GM13976 (cell line): ENCODE measurements around the gene GSK3B.

Experiments used
- DNase-seq: peaks from one replicate; pipeline ENCODE4 v3.0.0; 2012; ENCODE audit warnings: low spot score
- in situ Hi-C: fragments of 300-500 bp; cut with MboI; formaldehyde crosslinking; loops from one replicate; pipeline ENCODE4 v1.12.0; 2022; ENCODE audit warnings: low sequenced_read_pairs, mixed read lengths, inconsistent platforms; ENCODE audit not compliant: unreplicated experiment
- TF ChIP-seq, protein P1 (sequence below): IDR thresholded peaks from 2 replicates; pipeline ENCODE4 v1.5.1; 2012; ENCODE audit warnings: borderline replicate concordance, mild to moderate bottlenecking; ENCODE audit not compliant: insufficient read depth; ENCODE audit errors: extremely low read depth, missing control alignments, control extremely low read depth

The GSK3B gene

DNA sequence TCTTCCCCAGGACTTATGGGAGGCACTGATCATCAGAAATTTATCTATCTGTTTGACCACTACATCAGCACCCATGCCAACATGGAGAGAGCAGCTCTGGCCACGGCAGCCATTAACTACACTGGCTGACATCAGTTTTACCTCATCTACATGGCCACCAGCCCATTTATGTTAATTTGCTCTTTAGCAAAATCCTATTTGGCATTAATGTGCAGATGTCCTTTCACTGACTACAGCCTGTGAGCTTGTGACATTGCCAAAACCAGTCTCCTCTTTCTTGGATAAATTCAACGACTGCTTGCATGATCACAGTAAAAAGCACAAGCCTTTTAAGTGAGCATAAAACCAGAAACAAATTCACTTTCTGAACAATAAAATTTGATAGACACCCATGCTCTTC is 264.8 kb downstream of the GSK3B start:
- TF ChIP-seq, protein P1, sequence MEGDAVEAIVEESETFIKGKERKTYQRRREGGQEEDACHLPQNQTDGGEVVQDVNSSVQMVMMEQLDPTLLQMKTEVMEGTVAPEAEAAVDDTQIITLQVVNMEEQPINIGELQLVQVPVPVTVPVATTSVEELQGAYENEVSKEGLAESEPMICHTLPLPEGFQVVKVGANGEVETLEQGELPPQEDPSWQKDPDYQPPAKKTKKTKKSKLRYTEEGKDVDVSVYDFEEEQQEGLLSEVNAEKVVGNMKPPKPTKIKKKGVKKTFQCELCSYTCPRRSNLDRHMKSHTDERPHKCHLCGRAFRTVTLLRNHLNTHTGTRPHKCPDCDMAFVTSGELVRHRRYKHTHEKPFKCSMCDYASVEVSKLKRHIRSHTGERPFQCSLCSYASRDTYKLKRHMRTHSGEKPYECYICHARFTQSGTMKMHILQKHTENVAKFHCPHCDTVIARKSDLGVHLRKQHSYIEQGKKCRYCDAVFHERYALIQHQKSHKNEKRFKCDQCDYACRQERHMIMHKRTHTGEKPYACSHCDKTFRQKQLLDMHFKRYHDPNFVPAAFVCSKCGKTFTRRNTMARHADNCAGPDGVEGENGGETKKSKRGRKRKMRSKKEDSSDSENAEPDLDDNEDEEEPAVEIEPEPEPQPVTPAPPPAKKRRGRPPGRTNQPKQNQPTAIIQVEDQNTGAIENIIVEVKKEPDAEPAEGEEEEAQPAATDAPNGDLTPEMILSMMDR: no peak
- no peak for DNase-seq
- in situ Hi-C loops: no loop called here

DNA sequence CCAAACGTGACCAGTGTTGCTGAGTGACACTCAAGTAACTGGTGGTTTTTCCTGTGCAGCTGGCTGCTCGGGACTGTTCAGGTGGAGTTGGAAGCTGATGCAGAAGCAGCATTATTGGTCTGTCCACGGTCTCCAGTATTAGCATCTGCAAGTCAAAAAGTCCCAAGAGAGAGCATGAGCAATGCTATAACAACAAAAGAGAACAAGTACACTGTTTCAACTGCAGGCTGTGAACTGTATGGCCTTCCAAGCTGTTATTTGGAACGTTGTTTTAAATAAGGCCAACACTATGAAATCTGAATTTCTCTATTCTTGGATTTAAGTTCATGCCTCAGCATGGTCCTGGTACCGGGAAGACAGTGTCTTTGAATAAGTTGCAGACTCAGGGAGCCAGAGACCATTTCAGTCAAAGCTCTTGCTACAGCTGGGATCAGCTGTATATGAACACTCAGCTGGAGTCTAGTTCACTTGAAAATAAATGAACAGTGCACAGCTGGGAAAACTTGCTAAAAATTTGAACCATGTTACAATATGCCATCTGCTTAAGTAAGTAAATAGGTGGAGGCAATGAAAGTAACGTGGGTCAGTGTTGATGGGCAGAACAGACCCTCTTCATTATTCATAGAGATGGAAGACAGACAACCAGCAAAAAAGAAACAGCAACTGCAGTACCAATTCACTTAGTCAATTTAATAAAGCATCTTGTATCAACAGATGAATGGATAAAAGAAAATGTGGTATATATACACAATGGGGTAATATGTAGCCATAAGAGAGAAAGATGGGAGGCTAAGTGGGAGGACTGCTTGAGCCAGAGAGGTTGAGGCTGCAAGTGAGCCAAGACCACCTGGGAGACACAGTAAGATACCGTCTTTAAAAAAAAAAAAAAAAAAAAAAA is 267.3 kb downstream of the GSK3B start:
- in situ Hi-C loops: no loop called here
- no peak for DNase-seq
- TF ChIP-seq, protein P1: no peak

DNA sequence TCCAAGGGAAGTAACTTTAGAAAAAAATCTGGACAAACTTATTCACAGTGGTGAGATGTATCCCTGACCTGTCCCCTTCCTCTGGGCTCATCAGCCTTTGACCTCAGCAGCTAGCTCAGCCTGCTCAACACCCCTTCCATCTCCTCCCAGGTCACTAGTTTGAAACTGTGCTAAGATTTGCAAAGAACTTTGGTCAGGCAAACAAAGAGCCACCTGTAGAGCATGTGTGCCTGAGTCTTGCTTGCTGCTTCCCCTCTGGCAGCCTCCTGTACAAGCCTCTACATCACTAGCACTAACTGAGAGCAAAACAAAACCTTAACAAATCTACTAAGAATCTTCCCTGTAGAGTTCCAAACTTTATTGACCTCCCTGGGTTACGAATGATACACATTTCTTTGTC is 268.4 kb downstream of the GSK3B start:
- TF ChIP-seq, protein P1: no peak
- in situ Hi-C loops: no loop called here
- DNase-seq: no peak

DNA sequence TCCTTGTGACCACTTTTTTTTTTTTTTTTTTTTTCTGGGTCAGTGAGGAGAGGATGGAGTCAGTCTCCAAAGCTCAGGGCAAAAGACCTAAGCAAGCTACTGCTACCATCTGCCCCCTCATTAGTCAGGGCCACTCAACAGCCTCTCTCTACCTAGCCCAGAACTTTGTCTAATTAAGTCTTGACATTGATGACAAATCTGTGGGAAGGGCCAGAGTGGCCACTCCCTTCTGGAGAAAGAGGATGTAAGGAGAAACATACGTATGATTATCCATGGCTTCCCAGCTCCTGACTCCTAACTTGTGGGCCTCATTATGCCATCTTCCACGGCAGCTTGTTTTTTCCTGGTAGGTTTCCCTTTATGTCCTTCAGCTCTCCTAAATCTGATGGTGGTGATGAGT is 274.4 kb downstream of the GSK3B start:
- in situ Hi-C loops: no loop called here
- no peak for DNase-seq
- TF ChIP-seq, protein P1: no peak

DNA sequence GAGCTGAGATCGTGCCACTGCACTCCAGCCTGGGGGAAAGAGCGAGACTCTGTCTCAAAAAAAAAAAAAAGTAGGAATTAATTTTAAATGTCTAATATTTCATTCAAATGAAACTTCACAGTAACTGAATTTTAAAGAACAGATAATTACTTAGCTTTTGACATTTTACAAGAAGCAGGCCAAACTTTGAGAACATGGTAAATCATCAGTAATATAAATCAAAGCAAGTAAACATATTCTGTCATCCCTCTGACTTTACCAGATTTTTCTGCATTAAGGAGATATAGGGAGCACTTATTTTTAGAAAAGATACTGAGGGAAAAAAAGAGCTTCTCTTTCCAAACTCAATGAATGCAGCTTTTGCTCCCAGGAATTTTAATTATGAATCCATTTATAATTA is 275.3 kb downstream of the GSK3B start:
- TF ChIP-seq, protein P1: no peak
- DNase-seq: no peak
- in situ Hi-C loops: no loop called here

DNA sequence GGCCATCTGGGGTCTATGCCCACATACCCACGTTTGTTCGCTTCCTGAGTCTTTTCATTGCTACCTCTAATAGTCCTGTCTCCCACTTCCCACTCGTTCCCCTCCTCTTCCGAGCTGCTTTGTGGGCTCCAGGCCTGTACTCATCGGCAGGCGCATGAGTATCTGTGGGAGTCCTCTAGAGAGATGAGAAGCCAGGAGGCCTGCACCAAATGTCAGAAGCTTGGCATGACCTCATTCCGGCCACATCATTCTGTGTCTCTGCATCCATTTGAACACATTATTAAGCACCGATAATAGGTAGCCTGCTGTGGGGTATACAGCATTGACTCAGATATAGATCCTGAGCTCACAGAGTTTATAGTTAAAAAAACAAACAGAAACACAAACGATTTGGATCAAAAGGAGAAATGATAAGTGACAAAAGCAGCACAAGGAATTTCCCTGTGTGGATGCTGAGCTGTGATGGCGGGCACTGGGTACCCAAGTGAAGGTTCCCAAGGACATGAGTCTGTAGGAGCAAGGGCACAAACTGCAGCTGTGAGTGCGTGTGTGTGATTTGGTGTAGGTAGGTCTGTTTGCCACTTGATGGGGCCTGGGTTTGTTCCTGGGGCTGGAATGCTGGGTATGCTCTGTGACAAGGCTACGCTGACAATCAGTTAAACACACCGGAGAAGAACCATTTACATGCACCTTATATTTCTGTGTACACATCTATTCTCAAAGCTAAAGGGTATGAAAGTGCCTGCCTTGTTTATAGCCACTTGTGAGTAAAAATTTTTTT is 276.5 kb downstream of the GSK3B start:
- TF ChIP-seq, protein P1: no peak
- in situ Hi-C loops: no loop called here
- no peak for DNase-seq
